GM12874 (cell line): Measurements from ENCODE around the gene JPH2.

Experiments used
- TF ChIP-seq, protein P1 (sequence below): IDR thresholded peaks from 2 replicates; pipeline ENCODE4 v1.5.1; 2011; ENCODE audit warnings: low read depth, mild to moderate bottlenecking, control low read depth, low read length, moderate library complexity; ENCODE audit not compliant: insufficient read depth

JPH2 gene

DNA sequence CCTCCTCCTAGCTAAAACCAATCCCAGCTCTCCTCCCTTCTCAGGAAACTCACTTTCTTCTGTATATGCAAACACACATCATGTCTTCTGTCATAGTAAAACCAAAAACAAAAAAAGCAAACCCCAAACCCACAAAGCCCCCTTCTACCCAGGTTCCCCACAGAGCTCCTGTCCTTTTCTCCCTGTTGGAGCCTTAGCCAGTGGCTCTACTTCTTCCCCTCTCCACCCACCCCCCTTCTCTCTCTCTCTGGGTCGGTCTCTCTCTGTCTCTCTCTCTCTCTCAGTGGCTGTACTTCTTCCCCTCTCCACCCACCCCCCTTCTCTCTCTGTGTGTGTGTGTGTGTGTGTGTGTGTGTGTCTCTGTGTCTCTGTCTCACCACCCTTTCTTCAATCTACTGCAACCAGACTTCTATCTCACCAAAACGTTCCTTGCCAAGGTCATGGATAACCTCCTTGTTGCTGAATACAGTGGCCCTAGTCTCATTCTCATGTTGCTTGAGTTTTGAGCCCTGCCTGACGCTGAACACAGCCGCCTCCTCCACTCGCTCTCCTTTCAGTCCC is 32.3 kb upstream of the JPH2 start:
- TF ChIP-seq, protein P1, sequence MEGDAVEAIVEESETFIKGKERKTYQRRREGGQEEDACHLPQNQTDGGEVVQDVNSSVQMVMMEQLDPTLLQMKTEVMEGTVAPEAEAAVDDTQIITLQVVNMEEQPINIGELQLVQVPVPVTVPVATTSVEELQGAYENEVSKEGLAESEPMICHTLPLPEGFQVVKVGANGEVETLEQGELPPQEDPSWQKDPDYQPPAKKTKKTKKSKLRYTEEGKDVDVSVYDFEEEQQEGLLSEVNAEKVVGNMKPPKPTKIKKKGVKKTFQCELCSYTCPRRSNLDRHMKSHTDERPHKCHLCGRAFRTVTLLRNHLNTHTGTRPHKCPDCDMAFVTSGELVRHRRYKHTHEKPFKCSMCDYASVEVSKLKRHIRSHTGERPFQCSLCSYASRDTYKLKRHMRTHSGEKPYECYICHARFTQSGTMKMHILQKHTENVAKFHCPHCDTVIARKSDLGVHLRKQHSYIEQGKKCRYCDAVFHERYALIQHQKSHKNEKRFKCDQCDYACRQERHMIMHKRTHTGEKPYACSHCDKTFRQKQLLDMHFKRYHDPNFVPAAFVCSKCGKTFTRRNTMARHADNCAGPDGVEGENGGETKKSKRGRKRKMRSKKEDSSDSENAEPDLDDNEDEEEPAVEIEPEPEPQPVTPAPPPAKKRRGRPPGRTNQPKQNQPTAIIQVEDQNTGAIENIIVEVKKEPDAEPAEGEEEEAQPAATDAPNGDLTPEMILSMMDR: no peak

DNA sequence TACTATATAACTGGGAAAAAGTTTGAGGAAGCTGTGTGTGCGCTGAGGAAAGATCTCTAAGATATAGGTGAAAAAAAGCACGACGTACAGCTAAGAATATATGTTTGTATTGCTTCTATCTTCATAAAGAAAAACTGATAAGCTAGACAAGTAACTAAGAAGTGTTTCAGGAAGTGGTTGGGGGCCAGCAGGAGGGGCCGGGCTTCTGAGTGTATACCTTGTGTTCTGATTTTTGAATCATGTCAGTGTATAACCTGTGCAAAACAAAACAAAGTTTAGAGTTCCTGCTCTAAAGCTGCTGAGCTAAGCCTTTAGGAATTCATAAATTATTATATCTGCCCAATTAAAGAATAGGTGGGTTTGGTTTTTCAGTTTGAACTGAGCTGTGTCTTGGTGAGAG is 31.5 kb upstream of the JPH2 start:
- TF ChIP-seq, protein P1: no peak

DNA sequence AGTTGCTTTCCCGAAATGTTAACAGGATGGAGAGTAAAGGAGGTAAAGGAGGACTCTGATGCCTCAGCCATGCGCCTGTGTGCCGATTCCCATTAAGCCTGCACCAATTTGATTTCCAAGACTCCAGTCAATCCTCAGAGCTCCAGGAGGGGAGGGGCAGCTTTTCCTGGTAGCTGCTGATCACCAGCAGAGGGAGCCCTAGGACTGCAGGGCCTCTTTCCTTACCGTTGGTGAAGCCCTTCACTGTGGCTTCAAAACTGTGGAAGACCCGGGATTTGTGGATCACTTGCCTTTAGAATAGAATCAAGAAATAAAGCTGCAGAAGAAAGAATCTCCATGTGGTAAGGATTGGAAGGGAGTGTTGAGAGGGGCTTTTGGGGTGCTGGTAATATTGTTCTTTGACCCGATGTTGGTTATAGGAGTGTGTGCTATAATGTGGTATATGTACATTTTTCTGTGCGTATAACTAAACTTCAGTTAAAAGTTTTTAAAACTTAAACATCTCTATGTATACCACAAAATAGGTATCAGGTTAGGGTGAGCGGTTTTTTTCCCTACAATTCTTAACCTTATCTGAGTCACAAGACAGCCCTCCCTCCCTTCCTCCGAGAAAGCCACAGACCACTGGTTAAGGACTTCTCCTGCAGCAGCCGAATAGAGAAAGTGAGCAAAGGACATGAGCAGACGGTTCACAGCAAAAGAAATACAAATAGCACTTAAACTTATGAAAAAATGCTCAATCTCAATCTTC is 30.5 kb upstream of the JPH2 start:
- TF ChIP-seq, protein P1: peak; percentile 95

DNA sequence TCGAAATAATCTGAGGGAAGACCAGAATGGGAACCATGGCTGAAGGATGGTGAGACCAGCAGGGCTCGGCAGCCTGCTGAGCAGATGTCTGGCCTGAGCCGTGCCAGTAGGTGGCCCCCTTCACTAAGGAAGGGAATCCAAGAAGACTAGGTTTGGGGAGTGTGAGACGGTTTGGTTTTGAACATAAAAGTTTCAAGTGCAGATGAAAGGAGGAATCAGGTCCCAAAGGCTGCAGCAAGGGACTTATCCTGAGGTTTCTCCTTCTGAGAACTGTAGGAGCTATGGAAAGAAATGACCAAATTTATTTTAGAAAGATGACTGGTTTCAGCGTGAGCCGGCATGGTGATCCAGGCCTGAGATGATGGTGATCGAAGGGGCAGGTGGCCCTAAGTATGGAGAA is 28.1 kb upstream of the JPH2 start:
- TF ChIP-seq, protein P1: peak; percentile 82

DNA sequence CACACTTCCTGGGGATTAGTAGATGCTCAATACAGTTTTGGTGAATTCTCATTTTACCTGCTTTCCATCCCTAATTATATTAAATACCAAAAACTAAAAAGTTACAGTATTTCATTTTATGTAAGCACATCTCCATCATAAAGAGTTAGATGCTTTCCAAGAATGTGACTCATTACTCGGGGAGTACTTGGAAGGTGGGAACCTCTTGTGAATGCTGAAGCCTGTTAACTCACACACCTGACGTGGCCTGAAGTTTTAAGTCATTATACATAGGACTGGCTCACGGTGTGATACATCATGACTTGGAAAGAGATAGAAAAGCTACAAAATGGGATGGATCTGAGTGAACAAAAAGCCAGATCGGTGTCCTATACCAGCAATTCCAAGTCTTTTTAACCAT is 25.8 kb upstream of the JPH2 start:
- TF ChIP-seq, protein P1: no peak

DNA sequence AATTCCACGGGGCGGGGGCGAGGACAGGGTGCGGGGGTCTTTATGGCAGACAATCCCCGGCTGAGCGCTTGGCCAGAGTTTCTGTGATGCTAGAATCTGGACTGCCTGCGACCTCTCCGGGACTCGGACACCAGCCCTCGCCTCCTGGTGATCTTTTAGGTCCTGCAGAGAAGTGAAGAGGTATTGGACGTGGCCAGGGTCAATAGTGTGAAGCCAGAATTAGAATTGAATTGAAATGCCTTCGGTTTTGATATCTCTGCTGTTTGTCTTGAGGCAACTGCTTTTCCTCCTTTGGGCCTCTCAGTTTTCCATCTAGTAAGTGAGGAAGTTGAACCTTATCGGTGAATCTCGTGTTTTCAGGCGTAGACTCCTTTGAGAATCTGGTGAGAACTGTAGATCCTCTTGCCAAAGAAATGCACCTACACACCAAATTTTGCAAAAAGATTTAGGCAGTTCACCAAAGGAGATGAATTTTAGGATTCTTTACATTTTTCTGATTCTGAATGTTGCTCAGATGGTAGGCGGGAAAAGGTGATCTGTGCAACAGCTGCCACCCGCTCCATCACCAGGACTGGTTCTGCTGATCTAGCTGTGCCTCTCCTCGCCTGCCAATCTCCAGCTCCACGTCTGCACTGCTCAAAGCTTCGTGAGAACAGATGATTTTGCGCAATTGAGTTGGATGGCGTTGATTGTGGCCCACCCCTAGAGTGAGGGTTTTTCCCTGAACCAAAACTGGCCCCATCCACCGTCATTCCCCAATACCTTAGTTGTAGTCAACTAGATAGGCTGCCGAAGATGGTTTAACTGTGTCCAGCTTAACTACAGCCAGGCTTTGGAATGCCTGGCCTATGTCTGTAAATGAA is 24.4 kb upstream of the JPH2 start:
- TF ChIP-seq, protein P1: no peak
